PFSK-1 (cell line): ENCODE measurements around the gene UCN2.

Source experiments
- POLR2AphosphoS5 ChIP-seq: IDR thresholded peaks from 2 replicates; pipeline ENCODE4 v1.6.1; 2012; ENCODE audit warnings: low read depth, mild to moderate bottlenecking, control low read depth, low read length, moderate library complexity
- REST ChIP-seq, 2 experiments: IDR thresholded peaks; 2 replicates each; pipeline versions ENCODE4 v1.6.1 to v1.8.0; 2011 to 2012; ENCODE audit warnings: low read depth in 2 of 2, low read length in 2 of 2, control low read depth in 1 of 2, inconsistent platforms in 1 of 2, mild to moderate bottlenecking in 1 of 2, moderate library complexity in 1 of 2; ENCODE audit not compliant: insufficient read depth in 1 of 2
- TAF1 ChIP-seq: IDR thresholded peaks from 2 replicates; pipeline ENCODE4 v1.6.1; 2012; ENCODE audit warnings: low read length, control low read depth, borderline replicate concordance; ENCODE audit not compliant: insufficient read depth

- TF ChIP-seq POLR2AphosphoS5 = no peak
- TF ChIP-seq TAF1 = no peak
- TF ChIP-seq REST (IDR thresholded peaks at IDR 0.05; ENCODE audit: insufficient read depth in 1 of 2, low read depth in 2 of 2, low read length in 2 of 2) = no peak
Observed at GRCh38 chr3:48592519-48593087, 29.0 kb upstream of the UCN2 start.
